Activated CD4-positive, alpha-beta T cell treated with anti-CD3 and anti-CD28 coated beads, Interleukin-2, amount 50 U/mL, for 1 hour (primary cell): ENCODE results near the gene MUCL3.
"Not testable (repeated sequence)": the region's sequence is repeated elsewhere in the genome, so short reads cannot be mapped to it uniquely, and the experiment has no call there.

Experiments
- DNase-seq: peaks from one replicate; pipeline ENCODE4 v3.0.0-alpha.2; 2020

The MUCL3 gene

GRCh38 chr6:30981942-30982772 is 41.4 kb downstream of the MUCL3 start:
- DNase-seq: no peak

GRCh38 chr6:30983439-30983838 is 42.7 kb downstream of the MUCL3 start, which contains the start of gene MUC21:
Gene MUC21 (plus strand): TSS chr6:30983718. CDS start chr6:30983959, 241 bp downstream.
- no peak for DNase-seq

DNA sequence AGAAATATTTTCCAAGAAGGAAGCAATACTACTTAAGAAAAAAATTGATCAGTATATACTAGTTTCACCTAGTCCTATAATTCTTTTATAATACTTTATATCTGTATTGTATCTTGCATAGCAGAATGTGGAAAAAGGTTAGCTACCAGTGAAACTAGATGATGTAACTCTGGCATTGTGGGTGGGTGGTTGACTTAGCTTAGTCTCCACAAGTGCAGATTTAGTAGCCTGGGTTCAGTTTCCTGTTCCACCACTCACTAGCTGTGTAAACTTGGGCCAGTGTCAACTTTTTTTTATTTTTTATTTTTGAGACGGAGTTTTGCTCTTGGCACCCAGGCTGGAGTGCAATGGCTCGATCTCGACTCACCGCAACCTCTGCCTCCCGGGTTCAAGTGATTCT is 44.7 kb downstream of the MUCL3 start:
- no peak for DNase-seq

GRCh38 chr6:30987304-30987703 is 46.5 kb downstream of the MUCL3 start:
- no peak for DNase-seq

DNA sequence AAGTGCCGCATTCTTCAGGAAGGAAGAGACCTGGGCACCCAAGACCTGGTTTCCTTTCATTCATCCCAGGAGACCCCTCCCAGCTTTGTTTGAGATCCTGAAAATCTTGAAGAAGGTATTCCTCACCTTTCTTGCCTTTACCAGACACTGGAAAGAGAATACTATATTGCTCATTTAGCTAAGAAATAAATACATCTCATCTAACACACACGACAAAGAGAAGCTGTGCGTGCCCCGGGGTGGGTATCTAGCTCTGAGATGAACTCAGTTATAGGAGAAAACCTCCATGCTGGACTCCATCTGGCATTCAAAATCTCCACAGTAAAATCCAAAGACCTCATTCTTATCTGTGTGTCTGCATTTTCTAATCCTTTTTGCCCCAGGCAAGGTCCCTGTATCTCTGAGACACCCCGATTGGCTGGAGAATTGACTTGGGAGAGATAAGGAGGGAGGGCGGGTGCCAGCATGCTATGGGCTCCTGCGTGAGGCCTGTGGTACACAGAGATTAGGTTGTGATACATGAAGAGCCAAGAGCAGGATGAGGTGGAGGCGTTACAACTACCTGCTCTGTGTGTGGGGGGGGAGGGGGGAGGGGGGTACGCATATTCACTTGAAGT is 47.5 kb downstream of the MUCL3 start:
- DNase-seq: no peak

DNA sequence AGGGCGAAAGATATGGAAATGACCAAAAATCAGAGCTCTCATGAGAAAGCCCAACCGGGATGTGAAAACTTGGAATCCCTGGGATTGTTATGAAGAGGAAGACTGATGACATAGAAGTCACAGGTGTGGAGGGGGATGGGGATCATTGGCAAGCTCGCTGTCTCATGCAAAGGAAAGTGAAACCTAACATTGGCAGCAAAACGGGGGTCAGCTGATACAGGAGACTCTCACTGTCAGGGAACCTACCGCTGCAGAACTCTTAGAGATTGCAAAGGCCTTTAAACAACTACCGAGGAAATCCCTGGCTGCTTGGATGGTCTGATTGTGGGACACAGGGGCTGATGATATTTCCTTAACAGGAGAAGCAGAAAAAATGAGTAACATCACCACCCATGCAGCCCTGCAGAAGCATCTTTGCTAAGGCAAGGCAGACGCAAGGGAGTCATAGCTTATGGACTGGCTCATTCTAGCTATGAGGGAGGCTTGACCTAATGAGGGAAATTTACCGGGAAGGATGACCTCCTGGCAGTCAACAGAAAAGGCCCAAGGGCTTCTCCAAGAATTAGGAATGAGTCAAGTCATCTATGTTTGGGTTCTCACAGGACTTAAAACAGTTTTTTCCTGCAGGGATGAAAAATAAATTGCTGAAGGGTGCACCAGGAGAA is 49.8 kb downstream of the MUCL3 start:
- peak; percentile 2 for DNase-seq

- no peak for DNase-seq
Observed at GRCh38 chr6:30991891-30992290, 51.1 kb downstream of the MUCL3 start.

GRCh38 chr6:30997301-30997700 is 56.5 kb downstream of the MUCL3 start:
- no peak for DNase-seq

- DNase-seq: no peak
Observed at GRCh38 chr6:30998785-30999184, 58.0 kb downstream of the MUCL3 start.

GRCh38 chr6:31000067-31000860 is 59.5 kb downstream of the MUCL3 start:
- not testable (repeated sequence) for DNase-seq

DNA sequence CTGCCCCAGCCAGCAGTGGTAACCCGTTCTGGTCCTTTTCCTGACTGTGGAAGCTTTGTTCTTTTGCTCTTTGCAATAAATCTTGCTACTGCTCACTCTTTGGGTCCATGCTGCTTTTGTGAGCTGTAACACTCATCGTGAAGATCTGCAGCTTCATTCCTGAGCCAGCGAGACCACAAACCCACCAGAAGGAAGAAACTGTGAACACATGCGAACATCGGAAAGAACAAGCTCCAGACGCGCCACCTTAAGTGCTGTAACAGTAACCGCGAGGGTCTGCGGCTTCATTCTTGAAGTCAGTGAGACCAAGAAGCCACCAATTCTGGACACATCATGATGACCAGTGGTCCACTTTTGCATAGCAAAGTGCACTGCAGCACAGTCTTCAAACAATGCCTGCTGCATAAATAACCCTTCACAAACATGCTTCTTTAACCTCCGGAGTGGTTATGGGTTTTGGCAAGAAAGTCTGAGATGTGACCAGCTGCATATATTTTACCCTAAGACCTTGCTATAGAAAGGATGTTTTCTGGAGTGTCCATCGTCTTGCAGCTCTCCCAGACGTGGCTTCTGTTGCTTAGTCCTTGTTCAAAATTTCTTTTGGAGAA is 60.6 kb downstream of the MUCL3 start:
- DNase-seq: no peak

DNA sequence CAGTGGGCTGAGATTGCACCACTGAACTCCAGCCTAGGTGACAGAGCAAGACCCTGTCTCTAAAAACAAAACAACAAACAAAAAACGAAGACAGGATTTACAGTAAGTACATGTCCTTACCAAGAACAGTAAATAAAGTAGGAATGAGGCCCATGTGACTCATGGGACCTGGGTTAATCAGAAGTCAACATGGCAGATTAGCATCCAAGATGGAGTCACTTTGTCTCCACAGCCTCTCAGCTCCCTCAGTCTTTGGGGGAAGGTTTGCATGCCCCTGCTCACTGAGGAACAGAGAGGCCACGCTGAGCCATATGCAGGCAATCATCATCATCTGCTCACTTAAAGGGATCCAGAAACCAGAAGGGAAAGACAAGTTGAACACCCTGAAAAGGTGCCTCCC is 61.7 kb downstream of the MUCL3 start:
- DNase-seq: no peak
